Measurements from ENCODE around the gene C6orf15.

- TF ChIP-seq, protein P1, sequence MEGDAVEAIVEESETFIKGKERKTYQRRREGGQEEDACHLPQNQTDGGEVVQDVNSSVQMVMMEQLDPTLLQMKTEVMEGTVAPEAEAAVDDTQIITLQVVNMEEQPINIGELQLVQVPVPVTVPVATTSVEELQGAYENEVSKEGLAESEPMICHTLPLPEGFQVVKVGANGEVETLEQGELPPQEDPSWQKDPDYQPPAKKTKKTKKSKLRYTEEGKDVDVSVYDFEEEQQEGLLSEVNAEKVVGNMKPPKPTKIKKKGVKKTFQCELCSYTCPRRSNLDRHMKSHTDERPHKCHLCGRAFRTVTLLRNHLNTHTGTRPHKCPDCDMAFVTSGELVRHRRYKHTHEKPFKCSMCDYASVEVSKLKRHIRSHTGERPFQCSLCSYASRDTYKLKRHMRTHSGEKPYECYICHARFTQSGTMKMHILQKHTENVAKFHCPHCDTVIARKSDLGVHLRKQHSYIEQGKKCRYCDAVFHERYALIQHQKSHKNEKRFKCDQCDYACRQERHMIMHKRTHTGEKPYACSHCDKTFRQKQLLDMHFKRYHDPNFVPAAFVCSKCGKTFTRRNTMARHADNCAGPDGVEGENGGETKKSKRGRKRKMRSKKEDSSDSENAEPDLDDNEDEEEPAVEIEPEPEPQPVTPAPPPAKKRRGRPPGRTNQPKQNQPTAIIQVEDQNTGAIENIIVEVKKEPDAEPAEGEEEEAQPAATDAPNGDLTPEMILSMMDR (IDR thresholded peaks at IDR 0.05; ENCODE audit: low read depth, low read length, poor library complexity, severe bottlenecking): no peak
- TF ChIP-seq EZH2phosphoT487 (IDR thresholded peaks at IDR 0.05; ENCODE audit: borderline replicate concordance, low read length): no peak
Observed at GRCh38 chr6:31092769-31093505, 19.4 kb downstream of the C6orf15 start.
